ENCODE measurements around the gene CENPL.
"Not testable (repeated sequence)": the region's sequence is repeated elsewhere in the genome, so short reads cannot be mapped to it uniquely, and the experiment has no call there.

Gene CENPL

GRCh38 chr1:173857363-173857917, 32.8 kb upstream of the CENPL start:
- no peak for DNase-seq (ENCODE audit: low read depth)

- DNase-seq (ENCODE audit: low read depth) = no peak
These were observed 32.2 kb upstream of the CENPL start for GRCh38 chr1:173856903-173857302.

- DNase-seq (ENCODE audit: low read depth) = no peak
These were observed 31.3 kb upstream of the CENPL start for GRCh38 chr1:173856014-173856413.

- no peak for DNase-seq (ENCODE audit: low read depth)
These were observed 28.4 kb upstream of the CENPL start for GRCh38 chr1:173853074-173853473.

- DNase-seq (ENCODE audit: low read depth) = no peak
These were observed 27.4 kb upstream of the CENPL start for GRCh38 chr1:173852105-173852504.

- DNase-seq (ENCODE audit: low read depth) = no peak
These were observed 8.1 kb upstream of the CENPL start for GRCh38 chr1:173832748-173833147.

- no peak for DNase-seq (ENCODE audit: low read depth)
These were observed 2.9 kb upstream of the CENPL start for GRCh38 chr1:173827611-173828010.

GRCh38 chr1:173823781-173824314, 835 bp downstream of the CENPL start:
- no peak for DNase-seq (ENCODE audit: low read depth)

GRCh38 chr1:173821680-173822079, 3.0 kb downstream of the CENPL start:
- DNase-seq (ENCODE audit: low read depth) = no peak

GRCh38 chr1:173818459-173818858, 6.2 kb downstream of the CENPL start:
- DNase-seq (ENCODE audit: low read depth) = no peak

GRCh38 chr1:173813654-173814053, 11.0 kb downstream of the CENPL start:
- not testable (repeated sequence) for DNase-seq (ENCODE audit: low read depth)

GRCh38 chr1:173802961-173803360, 21.7 kb downstream of the CENPL start:
- no peak for DNase-seq (ENCODE audit: low read depth)

GRCh38 chr1:173799995-173800394, 24.7 kb downstream of the CENPL start:
- DNase-seq (ENCODE audit: low read depth) = not testable (repeated sequence)

GRCh38 chr1:173798078-173798477, 26.6 kb downstream of the CENPL start:
- no peak for DNase-seq (ENCODE audit: low read depth)

- DNase-seq (ENCODE audit: low read depth) = no peak
These were observed 34.8 kb downstream of the CENPL start for GRCh38 chr1:173789841-173790240.

- no peak for DNase-seq (ENCODE audit: low read depth)
These were observed 39.7 kb downstream of the CENPL start for GRCh38 chr1:173784997-173785396.

GRCh38 chr1:173779936-173780335, 44.7 kb downstream of the CENPL start:
- DNase-seq (ENCODE audit: low read depth) = no peak

GRCh38 chr1:173775578-173776226, 49.0 kb downstream of the CENPL start:
- DNase-seq (ENCODE audit: low read depth) = no peak

- no peak for DNase-seq (ENCODE audit: low read depth)
These were observed 53.1 kb downstream of the CENPL start for GRCh38 chr1:173771560-173771959.

GRCh38 chr1:173770330-173770729, 54.4 kb downstream of the CENPL start:
- not testable (repeated sequence) for DNase-seq (ENCODE audit: low read depth)

GRCh38 chr1:173768827-173769226, 55.9 kb downstream of the CENPL start:
- no peak for DNase-seq (ENCODE audit: low read depth)

GRCh38 chr1:173768206-173768605, 56.5 kb downstream of the CENPL start:
- no peak for DNase-seq (ENCODE audit: low read depth)

- DNase-seq (ENCODE audit: low read depth) = not testable (repeated sequence)
These were observed 60.4 kb downstream of the CENPL start for GRCh38 chr1:173764331-173764730.

GRCh38 chr1:173758980-173759379, 65.7 kb downstream of the CENPL start:
- DNase-seq (ENCODE audit: low read depth) = no peak
